NCI-H2227 (cell line): ENCODE data around the gene RNF150.

Experiments
- DNase-seq: peaks from one replicate; lab custom pipeline; 2025; ENCODE audit not compliant: unreplicated experiment; lab: John Stamatoyannopoulos, UW

RNF150 gene

DNA sequence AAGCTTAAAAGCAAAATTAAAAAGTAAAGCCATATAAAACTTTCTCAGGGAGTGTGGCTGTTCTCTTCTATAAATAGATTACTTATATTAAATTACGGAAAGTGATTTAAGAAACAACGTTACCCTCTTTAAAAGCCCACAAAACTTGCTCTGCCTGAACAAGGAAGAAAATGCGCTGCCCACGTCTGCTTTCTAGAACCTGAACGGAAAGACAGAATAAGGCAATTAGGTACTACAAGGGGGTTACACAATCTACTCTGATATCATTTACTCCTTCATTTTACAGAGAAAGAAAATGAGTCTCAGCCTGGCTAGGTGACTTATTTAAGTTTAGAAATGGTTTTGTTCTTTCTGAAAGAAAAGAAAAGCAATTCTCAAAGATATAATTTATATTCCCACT, 147.2 kb downstream of the RNF150 start:
- DNase-seq, result no peak

DNA sequence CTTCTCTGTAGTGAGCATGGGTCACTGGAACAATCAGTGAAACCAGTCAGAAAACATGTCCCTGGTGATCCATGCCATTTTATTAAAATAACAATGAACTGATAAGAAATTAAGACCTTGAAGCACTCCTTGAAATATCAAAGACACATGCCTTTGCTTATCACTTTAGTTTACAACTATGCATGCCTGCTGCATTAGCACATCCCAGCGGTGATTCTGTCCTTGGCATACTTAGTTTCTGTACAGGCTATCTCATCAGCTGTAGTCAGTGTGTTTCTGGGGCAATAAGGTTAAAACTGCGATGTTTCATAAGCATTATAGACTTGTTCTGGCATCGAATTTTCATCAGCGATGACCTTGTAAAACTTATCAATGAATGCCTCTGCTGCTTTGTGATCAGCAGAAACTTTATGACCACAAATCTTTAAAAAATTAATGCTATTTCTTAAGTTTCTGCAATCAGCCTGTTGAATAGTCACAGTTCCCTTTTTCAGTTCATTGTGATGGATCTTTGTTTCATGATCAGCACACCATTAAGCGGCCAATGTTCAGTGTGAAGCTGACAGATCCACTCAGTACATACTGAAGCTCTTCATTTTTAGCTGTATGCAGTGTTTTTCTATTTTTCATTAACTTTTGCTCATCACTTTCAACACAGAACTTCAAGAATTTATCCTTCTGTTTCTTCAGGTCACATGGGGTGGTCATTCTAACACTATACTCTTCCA, 150.5 kb downstream of the RNF150 start:
- DNase-seq, result no peak

DNA sequence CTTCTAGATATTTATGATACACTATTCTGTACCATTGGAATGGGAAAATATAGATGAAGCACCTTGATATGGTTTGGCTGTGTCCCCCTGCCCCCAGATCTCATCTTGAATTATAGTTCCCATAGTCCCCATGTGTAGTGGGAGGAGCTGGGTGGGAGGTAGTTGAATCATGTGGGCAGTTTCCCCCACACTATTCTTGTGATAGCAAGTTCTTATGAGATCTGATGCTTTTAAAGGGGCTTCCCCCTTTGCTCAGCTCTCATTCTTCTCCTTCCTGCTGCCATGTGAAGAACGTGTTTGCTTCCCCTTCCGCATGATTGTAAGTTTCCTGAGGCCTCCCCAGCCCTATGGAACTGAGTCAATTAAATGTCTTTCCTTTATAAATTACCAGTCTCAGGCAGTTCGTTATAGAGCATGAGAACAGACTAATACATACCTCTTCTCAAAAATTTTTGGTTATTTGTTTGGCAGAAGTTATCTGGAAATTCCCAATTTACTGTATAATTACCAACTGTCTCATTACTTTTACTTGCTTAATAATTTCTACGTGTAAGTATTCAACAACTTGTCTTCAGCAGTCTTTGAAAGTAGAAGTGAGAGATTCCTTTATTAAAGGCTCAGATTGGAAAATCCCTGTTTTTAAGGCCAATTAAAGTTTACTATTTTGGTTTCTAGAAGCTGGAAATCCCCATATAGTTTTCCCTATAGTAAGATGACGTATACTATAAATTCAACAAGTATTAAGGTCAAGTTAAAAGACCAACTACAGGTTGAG, 152.7 kb downstream of the RNF150 start:
- no peak for DNase-seq

DNA sequence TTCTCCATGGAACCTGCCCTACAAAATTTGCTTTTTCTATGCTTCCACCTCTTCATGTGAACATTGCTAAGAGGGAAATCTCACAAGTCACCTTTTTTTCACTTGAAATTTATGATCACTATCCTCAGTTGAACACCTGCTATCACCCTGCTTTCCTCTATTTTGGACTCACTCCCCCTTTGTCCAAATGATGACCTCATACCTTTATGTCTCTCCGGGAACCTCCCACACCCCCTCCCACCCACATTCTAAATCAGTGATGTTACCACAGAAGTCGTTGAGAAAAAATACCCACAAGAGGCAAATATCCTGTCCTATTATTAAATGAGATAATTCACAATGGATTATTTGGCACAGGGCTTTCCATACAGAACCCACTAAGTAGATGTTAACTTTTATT, 156.5 kb downstream of the RNF150 start:
- DNase-seq, result no peak

DNA sequence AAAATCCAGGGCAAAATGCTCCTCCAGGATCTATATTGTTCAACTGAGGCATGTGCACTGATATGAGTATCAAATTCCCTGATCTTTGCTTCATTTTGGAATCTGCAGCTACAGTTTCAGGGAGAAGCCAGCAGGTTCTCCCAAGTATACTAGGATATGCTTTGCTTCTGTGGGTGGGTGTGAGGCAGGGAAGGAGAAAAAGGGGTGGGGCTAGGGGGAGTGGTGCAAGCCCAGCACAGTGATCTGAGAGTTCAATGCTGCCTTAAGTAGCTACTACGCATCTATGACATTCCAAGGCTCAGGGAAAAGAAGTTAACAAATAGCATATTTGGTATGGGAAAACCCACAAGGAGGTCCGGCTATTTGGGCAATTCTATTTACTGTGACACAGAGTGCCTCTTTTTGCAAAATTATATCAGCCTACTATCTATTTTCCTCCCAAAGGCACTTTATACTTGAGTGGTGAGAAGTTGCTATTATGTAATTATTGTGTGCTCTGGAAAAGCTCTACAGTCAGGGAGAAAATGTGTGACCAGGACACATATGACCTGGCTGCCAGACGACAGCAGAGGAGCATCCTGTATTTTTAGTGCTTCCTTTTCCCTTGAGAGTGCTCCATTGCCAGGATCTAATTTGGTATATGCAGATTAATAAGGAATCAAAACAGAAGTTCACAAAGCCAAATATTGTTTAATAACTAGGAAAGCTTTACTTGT, 162.0 kb downstream of the RNF150 start:
- peak; percentile 51 for DNase-seq

DNA sequence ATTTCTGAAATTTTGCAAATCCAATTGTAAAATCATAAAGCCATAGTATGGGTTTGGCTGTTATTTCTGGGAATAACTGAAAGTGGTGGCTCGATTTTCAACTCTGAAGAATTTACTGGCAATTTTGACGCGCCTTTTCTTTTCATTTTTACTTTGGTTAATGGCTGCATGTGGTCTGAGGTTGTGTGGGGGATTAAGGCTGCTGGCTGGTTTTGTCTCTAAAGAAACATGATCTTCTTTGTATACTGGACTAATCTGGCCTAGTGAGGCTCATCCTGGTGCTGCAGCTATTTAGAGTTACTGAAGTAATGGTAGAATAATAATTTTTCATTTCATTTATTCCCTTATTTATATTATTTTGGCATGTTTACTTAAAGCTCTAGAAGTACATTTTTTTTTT, 164.0 kb downstream of the RNF150 start:
- DNase-seq, result no peak

DNA sequence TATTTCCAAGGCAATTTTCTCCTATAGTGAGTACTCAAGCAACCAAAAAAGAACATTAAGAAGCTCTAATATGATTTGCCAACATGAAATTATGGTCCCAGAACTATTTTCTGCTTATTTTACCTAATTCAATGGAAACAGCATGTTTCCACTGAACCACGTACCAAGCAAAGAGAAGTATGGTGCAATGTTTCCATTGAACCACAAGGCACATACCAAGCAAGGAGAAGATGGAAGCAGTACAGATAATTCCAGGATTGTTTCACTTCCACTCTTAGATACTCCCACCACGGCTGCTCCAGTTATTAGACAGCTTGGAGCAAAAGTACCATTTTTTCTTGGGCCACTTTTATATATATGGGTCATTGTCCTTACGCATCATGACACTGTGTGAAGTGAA, 164.9 kb downstream of the RNF150 start:
- no peak for DNase-seq

DNA sequence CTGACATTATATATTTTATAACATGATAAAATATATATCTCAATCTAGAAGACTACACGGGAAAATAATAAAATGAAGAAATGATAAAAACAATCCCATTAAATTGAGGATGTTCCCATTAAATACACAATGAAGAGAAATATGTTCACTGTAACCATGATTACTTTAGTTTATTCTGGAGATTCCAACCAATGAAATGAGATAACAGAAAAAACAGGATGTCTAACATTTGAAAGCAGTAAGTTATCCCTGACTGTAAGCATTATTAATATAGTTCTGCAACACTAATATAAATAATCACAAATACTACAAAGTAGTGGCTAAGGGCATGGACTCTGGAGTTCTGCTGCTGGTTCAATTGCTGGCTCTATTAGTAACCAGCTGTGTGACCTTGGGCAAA, 169.4 kb downstream of the RNF150 start:
- DNase-seq, result no peak

DNA sequence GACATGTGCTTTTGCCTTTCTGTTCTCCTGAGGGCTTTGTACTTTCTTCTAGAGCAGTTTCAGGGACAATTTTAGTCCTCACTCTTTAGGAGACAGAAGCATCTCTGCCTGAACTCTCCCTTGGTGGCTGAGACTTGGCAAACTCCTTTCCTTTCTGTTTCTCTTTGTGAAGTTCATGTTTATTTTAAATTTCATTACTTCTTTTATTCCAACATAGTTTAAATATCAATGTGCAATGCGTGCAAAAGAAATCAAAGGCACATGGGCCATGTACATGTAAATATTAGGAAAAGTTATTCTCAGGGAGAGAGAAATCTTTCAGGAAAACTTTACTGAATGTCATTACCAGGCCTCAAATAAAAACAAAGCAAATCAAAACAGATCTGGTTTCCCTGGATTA, 177.6 kb downstream of the RNF150 start:
- no peak for DNase-seq

DNA sequence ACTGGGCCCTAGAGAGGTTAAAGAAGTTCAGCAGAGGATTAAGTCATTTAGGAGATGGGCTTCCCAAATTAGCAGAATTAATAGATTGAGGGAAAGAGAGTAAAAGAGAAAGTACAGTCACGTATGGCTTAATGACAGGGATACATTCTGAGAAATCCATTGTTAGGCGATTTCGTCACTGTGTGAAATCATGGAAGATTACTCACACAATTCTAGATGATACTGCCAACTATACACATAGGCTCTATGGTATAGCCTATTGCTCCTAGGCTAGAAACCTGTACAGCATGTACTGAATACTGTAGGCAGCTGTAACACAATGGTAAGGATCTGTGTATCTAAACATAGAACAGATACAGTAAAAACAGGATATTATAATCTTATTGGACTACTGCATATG, 180.6 kb downstream of the RNF150 start:
- no peak for DNase-seq

DNA sequence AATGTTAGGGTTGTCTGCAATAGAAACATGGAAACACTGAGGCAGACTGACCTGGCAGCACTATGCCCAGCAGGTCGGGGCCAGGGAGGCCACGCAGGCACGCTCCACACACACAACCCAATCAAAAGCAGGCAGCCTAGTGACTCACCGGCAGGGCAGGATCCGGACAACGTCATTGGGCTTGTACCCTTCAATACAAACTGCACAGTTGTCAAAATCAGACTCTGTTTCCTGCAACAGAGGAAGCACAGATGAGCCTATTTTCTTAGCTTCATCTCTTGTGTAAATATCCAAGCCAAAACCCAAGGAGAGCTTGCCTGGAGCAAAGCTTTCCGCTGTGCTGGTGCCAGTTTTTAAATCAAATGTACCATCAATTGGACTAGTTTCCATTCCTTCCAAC, 185.8 kb downstream of the RNF150 start:
- no peak for DNase-seq

DNA sequence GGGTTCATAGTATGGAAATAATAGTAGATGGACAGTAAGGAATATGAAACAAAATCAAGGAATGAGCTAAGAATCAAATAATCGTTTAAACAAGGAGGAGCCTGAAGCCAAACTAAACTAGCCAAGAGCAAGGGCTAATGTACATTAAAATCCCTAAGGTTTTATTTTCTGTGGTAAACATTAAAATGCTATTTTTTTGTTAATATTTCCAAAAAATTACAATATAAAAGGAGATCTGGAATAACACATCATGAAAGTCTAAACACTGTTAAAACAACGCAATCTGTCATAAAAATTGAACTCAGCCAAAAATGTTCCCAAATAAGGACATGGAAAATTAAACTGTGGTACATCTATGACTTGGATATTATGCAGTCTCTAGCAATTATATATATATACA, 188.2 kb downstream of the RNF150 start:
- DNase-seq, result no peak

DNA sequence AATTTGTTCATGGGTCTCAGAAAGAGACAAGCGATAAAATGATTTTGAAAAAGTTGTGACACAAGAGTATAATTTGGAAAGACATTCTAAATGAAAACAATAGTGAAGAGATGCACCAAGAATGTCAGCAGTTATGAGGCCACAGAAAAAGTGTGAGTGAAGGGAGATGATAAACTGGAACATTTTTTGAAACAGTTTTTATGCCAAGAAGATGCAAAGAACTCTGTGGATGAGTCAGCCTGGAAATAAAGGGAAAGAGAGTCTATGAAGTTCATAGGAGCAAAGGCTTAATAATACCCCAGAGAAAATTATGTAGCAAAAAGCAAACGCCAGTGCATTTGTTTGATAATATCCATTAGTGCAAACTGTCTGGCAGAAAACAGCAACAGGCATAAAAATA, 188.7 kb downstream of the RNF150 start:
- peak; percentile 20 for DNase-seq

DNA sequence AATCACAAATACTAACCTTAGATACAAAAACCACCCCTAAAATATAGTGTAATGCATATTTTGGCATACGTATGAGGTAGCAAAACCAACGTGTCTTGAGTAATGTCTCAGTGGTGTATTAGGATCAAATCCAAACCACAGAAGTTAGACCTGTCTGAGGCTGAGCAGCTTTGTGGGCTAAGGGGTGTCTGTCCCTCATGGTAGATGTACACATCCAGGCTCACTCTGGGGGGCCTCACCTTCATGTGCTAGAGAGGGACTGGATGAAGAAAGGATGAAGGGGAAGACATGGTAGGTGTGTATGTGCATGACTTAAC, 189.1 kb downstream of the RNF150 start:
- DNase-seq, result no peak

DNA sequence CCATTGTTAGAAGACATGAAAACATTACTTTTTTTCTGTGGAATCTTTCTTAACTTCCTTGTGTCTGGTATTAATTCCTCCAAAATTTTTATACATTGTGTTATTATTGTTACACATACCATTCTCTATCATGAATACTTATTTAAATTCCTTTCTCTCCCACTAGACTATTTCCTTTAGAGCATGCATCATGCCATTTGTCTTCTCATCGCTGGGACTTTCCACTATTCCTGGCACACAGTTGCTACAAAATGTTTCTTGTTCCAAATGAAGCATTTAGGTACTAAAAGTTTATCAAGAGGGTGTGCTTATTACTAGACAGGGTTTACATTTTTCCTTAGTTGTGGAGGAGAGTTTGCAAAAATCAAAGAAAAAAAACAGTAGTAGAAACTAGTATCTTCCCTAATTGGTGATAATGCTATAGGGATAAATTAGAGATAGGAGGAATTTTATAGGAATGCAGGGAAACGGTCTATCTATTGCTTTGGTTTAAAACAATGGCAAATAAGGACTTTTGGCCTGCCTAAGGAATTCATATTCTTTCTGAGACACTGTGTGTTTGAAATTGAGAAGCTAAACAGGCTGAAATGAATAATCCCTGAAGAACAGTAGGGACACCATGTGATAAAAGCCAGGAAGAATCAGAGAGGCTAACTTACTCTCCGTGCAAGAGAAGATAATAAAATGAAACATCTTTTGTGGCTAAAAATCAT, 189.6 kb downstream of the RNF150 start:
- DNase-seq, result no peak

DNA sequence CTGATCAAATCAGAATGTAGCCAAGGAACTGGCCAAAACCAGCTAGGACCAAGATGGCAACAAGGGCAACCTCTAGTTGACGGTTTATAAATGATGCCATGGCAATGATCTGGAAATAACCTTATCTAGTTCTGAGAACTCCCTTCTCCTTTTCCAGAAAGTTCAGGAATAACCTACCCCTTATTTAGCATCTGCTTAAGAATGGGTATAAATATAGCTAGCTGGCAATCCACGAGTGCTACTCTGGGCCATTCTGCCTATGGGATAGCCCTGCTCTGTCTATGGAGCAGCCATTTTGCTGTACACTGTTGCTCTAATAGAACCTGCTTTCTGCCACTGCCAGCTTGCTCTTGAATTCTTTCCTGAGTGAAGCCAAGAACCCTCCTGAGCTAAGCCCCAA, 192.7 kb downstream of the RNF150 start:
- no peak for DNase-seq

DNA sequence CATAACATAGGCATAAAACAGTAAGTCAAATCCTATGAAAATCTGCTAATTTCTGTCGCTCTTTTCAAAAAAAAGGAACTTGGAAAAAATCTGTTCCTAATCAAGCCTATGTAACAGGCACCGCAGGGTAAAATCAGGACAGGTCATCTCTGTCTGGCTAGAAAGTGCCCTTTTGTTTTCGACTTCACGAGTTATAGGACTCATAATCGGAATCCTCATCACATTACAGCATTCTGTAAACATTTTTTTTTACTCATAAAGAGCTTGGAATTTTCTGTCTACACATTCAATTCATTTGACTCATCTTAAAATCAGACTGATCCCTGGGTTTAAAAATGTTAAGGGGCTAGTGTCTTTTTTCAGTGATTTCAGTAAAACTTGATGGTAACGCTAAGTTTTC, 195.4 kb downstream of the RNF150 start:
- no peak for DNase-seq

DNA sequence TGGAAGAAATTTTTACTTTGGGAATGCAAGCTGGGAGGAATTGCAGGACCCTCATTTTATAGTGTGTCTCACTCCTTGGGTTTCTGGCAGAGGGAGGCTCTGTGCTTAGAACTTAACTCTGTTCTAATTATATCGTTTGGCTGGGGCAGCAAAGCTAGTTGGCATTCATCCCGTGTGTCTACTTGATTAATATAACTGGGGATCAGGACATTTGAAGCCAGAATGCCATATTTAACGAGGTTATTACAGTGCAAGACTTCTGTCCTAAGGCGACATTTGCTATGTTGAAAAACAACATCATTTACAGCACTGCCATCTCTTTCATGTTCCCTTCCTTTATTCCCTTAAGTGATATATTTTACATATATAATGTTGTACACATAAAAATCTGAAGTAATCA, 198.0 kb downstream of the RNF150 start:
- no peak for DNase-seq

DNA sequence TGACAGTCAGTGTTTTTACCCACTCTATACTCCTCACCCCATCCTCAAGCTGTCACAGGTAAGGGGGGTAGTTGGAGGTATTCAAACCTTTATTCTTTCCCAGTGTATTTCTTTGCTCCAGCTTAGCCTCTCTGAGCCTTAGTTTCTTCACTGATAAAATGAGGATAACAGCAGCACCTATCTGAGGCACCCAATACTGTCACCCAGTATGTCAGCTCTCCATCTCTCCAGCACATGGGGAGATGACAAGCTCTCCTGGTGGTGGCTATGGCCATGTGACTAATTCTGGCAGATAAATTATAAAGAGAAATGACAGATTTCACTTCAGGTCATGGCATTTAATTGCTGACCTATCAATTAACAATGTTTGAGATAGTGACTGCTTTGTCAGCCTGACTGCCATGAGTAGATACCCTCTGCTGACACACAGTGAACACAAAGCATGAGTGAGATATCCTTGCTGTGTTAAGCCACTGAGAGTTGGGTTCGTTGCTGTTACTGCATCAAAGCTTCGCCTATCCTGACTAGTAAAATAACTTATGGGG, 200.7 kb downstream of the RNF150 start:
- DNase-seq, result no peak

DNA sequence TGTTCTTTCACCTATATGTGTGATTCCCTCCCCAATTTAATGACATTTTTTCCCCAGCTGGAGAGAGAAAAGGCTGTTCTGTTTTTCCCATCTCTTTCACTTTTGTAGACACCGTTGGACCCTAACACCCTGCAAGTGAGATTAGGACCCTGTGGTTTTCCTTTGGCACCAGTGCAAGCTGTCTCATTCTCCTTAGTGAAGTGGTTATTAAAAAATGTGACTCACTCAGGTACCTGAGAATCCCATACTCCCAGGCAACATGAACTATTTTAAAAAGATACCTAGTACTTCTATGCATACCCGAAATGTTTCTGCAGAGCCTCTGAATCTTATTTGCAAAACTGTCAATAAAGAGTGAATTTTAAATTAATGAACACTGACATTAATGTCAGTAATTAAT, 201.4 kb downstream of the RNF150 start:
- DNase-seq, result no peak

DNA sequence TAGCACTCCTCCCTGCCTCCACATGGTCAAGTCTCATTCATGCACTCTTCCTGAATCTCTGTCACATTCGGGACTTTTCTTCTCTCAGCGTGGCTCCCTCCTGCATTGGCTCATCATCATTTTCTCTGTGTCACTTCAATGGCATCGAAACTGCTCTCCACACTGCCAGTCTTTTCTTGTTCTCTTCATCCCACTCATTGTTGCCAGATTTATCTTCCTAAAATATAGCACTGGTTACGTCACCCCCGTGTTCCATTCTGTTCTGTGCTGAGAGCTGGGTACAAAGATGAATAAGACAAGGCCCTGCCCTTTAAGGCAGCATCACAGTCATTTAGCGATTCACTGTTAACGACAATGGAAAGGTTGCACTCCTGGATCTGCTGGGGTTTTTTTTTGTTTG, 202.7 kb downstream of the RNF150 start:
- DNase-seq, result no peak
